SK-N-MC (cell line): ENCODE data around the gene NKD1.

Experiments used
- EZH2 ChIP-seq: fragments of 200-600 bp; sonication (generic); IDR thresholded peaks from one replicate; pipeline ENCODE4 v1.6.1; 2017; ENCODE audit warnings: antibody characterized with exemption
- FOXP2 ChIP-seq: optimal IDR thresholded peaks from 2 replicates; pipeline ENCODE3; 2011; ENCODE audit warnings: mild to moderate bottlenecking, moderate library complexity; ENCODE audit not compliant: insufficient read depth; ENCODE audit errors: extremely low read length, control extremely low read depth
- POLR2AphosphoS5 ChIP-seq: IDR thresholded peaks from 2 replicates; pipeline ENCODE4 v1.6.1; 2012; ENCODE audit warnings: mild to moderate bottlenecking, low read depth, low read length, borderline replicate concordance

DNA sequence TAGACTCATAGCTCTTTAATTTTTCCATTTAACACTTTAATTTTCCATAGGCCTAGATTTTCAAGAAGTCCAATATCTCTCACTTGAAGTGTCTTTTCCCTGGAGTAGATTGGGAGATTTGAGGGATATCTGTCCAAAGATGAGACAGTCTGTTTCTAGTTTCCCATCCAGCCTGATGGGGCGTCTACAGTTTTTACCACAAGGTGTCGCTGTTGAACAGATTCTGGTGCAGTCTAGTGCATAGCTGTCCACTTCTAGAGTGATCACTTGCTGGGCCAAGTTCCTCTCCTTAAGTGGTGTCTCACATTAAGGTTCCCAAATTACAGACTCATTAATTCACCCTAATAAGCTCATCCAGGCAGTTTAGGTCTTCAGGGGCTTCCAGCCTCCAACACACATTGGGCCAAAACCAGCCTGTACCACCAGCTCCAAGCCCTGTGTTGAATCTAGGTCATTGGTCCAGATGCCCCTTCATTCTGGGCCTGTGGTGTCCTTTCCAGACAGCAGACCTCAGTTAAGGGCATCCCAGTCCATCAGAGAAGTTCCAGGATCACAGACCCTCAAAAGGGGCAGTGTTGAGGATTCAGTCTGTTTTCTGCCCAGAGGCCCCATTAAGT is 123.6 kb downstream of the NKD1 start:
- TF ChIP-seq POLR2AphosphoS5 (no peak), EZH2 (no peak), FOXP2 (no peak)
